Activated CD4-positive, alpha-beta T cell treated with anti-CD3 and anti-CD28 coated beads, Interleukin-2, Interleukin-6, amounts not matched to agents 100 ng/mL and 50 ng/mL, durations not matched to agents 16 hours and 8 hours (primary cell): Measurements from ENCODE around the gene HMGN2.
"Not testable (repeated sequence)": the region's sequence is repeated elsewhere in the genome, so short reads cannot be mapped to it uniquely, and the experiment has no call there.

ENCODE experiments used
- DNase-seq: peaks from one replicate; pipeline ENCODE4 v3.0.0-alpha.2; 2020

The HMGN2 gene

GRCh38 chr1:26477446-26478152 is 5.4 kb downstream of the HMGN2 start:
- DNase-seq = no peak

- DNase-seq = no peak
Measured at GRCh38 chr1:26478159-26478558, 5.9 kb downstream of the HMGN2 start.

GRCh38 chr1:26478988-26479387 is 6.7 kb downstream of the HMGN2 start:
- no peak for DNase-seq

DNA sequence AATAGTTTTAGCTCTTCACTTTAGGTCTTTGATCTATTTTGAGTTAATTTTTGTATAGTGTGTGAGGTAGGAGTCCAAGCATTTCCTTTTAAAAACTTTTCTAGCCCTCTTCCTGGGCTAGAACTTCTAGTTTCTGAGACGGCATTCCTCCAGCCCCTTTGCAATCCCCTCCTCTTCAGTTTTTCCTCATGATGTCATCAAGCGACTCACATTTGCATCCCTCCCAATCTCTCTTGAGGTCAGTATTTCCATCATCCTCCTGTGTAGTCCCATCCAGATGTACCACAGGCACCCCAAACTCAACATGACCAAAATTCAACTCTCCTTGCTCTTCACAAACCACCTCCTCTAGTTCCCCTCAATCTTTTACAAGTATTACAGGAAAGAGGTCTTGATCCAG is 10.7 kb downstream of the HMGN2 start:
- DNase-seq = no peak

GRCh38 chr1:26483980-26484379 is 11.7 kb downstream of the HMGN2 start:
- no peak for DNase-seq

DNA sequence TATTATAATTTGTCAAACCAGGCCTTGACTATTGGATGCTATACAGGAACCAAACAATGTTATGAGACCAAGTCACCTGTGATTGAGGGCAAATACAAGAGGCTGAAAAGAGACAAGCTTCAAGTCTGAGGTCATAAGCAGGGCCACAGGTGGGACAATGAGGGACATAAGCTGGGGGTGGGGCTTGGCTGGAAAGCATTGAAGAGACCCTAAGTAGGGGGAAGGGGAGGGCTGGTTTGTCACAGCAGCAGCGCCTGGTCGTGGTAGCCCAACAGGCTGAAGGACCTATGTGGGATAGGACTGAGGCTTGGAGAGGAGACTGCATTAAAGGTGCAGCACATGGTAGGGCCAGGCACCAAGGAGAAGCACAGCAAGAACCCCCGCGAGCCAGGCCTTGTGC is 17.9 kb downstream of the HMGN2 start:
- no peak for DNase-seq

- no peak for DNase-seq
Measured at GRCh38 chr1:26493267-26493666, 21.0 kb downstream of the HMGN2 start.

DNA sequence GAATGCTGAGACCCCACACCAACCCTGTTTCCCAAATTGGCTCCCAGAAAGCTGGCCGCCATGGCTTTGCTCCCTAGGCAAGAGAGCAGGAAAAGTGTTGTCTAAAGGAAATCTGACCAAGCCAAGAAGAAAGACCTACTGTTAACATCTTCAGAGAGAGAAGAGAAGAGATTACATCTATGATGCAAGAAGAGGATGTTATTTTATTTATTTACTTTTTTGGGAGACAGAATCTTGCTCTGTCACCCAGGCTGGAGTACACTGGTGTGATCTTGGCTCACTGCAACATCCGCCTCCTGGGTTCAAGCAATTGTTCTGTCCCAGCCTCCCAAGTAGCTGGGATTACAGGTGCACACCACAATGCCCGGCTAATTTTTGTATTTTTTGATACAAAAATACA is 21.7 kb downstream of the HMGN2 start:
- no peak for DNase-seq

GRCh38 chr1:26496861-26497260 is 24.6 kb downstream of the HMGN2 start:
- no peak for DNase-seq

GRCh38 chr1:26498894-26499293 is 26.7 kb downstream of the HMGN2 start:
- no peak for DNase-seq

DNA sequence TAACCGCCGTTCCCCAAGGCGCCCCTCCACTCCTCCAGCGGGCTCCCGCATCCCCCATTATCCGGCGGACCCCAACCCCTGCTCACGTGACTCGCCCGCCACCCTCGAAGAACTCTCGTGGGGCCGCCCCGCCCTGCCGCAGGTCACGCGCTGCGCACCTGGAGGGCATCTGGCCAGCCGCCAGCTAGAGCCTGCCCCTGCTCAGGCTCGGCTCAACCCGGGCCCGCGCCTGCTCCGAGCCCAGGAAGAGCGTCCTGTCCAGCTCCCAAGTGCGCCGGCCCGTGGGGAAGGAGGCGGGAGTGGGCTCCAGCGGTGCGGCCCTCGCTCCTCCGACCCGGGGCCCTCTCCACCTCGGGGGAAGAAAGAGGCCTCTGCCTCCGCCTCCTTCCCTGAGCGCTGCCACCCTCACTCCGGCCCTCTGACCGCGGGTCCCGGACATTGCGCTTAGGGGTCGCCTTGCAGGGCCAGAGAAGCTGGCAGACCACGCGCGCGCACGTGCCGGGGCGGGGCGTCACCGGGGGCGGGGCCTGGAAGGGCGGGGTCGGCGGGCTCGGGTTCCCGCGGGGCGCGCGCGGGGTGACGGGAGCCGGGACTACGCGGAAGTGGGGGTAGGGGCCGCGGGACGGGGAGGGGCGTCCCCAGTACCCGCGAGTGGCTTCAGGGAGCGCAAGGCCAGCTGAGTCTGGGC is 28.4 kb downstream of the HMGN2 start:
- peak; percentile 96 for DNase-seq

- DNase-seq = not testable (repeated sequence)
Measured at GRCh38 chr1:26510711-26511110, 38.5 kb downstream of the HMGN2 start.

- not testable (repeated sequence) for DNase-seq
Measured at GRCh38 chr1:26515836-26516235, 43.6 kb downstream of the HMGN2 start.

DNA sequence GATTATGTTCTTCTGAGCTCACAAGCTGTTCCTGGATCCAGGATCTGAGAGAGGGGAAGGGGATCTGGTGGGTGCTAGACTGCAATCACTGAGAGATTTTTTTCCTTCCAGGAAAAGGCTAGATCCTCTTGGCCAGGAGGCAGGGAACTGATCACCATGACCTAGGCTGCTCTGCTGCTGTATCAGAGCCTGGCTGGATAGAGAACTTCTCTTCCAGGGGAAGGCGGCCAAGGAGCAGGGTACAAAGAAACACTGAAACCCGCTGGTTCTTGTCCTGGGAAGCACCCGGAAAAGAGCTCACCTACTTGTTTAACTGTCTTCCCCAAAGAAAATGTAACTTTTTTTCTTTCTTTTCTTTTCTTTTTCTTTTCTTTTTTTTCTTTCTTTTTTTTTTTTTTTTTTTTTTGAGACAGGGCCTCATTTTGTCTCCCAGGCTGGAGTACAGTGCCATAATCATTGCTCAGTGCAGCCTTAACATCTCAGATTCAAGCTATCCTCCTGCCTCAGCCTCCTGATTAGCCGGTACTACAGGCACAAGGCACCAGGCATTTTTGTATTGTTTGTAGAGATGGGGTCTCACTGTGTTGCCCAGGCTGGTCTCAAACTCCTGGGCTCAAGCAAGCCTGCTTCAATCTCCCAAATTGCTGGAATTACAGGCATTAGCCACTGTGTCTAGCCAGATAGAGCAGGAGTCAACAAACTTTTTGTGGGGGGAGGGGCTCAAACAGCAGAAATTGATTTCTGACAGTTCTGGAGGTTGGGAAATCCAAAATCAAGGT is 44.9 kb downstream of the HMGN2 start:
- DNase-seq = no peak

DNA sequence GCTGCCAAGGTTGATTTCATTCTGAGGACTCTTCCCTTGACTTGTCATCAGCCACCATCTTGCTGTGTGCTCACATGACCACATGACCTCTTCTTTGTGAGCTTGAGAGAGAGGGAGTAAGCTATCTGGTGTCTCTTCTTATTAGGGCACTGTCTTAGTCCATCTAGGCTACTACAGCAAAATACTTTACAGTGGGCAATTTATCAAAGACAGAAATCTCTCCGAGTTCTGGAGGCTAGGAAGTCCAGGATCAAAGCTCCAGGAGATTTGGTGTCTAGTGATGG is 45.5 kb downstream of the HMGN2 start:
- no peak for DNase-seq

- DNase-seq = no peak
Measured at GRCh38 chr1:26518355-26518754, 46.1 kb downstream of the HMGN2 start.

DNA sequence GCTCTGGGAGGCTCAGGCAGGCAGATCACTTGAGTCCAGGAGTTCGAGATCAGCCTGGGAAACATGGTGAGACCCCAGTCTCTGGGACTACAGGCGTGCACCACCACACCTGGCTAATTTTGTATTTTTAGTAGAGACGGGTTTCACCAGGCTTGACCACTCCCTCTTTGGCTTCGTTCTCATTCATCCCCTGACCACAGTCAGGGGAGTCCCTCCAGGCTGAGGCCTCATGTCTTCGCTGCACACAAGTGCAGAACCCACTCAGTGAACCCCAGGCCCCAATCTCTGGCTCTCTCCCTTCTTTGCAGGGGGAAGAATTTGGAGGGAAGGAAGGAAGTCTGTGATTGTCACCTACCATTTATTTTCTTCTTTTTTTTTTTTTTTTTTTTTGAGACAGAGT is 48.1 kb downstream of the HMGN2 start:
- no peak for DNase-seq

DNA sequence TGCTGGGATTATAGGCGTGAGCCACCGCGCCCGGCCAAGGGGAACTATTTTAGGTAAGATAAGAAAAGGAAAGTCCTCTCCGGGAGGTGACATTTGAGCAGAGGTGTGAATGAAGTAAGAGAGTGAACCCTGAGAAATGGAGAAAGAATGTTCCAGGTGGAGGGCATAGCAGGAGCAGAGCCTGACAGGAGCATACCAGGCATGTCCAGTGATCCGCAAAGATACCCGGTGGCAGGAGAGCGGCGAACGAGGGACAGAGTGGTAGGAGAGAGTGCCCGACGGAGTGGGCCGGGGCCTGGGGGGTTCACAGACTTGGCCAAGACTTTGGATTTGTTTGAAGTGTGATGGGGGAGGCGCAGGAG is 49.4 kb downstream of the HMGN2 start:
- DNase-seq = no peak

- no peak for DNase-seq
Measured at GRCh38 chr1:26522073-26522472, 49.8 kb downstream of the HMGN2 start.

- no peak for DNase-seq
Measured at GRCh38 chr1:26524181-26524580, 51.9 kb downstream of the HMGN2 start.
